Lower lobe of right lung (tissue), 2 donors: Measurements from ENCODE around the gene VAT1L. TPM values are rescaled to one million over a fixed set of nuclear protein-coding genes. Genes with fewer than 3 reads are reported as not detected.

ENCODE experiments used
- ATAC-seq, 2 donors: fragments of 200-7000 bp; cut with Tn5 transposase; one replicate each; pipeline ENCODE4 v1.9.1; 2020 to 2022; ENCODE audit warnings: mild to moderate bottlenecking in 2 of 2, moderate library complexity in 2 of 2
- DNase-seq: peaks from one replicate; pipeline ENCODE4 v3.0.0-alpha.2; 2020
- H3K27ac ChIP-seq: fragments of 200-600 bp; one replicate; pipeline ENCODE4 v1.8.0; 2022
- H3K27me3 ChIP-seq: fragments of 200-600 bp; one replicate; pipeline ENCODE4 v1.8.0; 2022; ENCODE audit warnings: low read depth
- H3K36me3 ChIP-seq: fragments of 200-600 bp; one replicate; pipeline ENCODE4 v1.8.0; 2022; ENCODE audit warnings: mild to moderate bottlenecking
- H3K4me1 ChIP-seq: fragments of 200-600 bp; one replicate; pipeline ENCODE4 v1.8.0; 2022
- H3K4me3 ChIP-seq: fragments of 200-600 bp; one replicate; pipeline ENCODE4 v1.8.0; 2022; ENCODE audit warnings: mild to moderate bottlenecking
- H3K9me3 ChIP-seq: fragments of 200-600 bp; one replicate; pipeline ENCODE4 v1.8.0; 2022
- intact Hi-C: fragments of 100-400 bp; cut with DNase I; formaldehyde crosslinking; loops from one replicate; pipeline ENCODE4 v1.11.0; 2022
- total RNA-seq: library from RNA; stranded (reverse); fragmentation: NEBNext Ultra II Directional; extraction: Animal tissue kit (Norgen Biotek cat#: 25700); gene quantifications from one replicate; pipeline ENCODE4 v1.2.1, GENCODE V29; 2021
- TF ChIP-seq, protein P1 (sequence below): fragments of 200-600 bp; IDR thresholded peaks from one replicate; pipeline ENCODE4 v1.8.0; 2022; ENCODE audit warnings: antibody characterized with exemption, mild to moderate bottlenecking
- donor health status: DM: no; HTN: yes; CAD: no; lungs with severe emphysema.

Gene VAT1L
- total RNA-seq, 1 donor from 2014 or later, result 0.38 TPM

- Histone ChIP-seq H3K36me3 (no peaks in the 10 kb centered on the region), H3K4me3 (no peak overlapping the region), H3K4me1 (no peaks in the 10 kb centered on the region), H3K27me3 (no peaks in the 10 kb centered on the region), H3K9me3 (no peaks in the 10 kb centered on the region), H3K27ac (no peak overlapping the region)
- TF ChIP-seq, protein P1, sequence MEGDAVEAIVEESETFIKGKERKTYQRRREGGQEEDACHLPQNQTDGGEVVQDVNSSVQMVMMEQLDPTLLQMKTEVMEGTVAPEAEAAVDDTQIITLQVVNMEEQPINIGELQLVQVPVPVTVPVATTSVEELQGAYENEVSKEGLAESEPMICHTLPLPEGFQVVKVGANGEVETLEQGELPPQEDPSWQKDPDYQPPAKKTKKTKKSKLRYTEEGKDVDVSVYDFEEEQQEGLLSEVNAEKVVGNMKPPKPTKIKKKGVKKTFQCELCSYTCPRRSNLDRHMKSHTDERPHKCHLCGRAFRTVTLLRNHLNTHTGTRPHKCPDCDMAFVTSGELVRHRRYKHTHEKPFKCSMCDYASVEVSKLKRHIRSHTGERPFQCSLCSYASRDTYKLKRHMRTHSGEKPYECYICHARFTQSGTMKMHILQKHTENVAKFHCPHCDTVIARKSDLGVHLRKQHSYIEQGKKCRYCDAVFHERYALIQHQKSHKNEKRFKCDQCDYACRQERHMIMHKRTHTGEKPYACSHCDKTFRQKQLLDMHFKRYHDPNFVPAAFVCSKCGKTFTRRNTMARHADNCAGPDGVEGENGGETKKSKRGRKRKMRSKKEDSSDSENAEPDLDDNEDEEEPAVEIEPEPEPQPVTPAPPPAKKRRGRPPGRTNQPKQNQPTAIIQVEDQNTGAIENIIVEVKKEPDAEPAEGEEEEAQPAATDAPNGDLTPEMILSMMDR, result no peak
- no peak for ATAC-seq
- no peak for DNase-seq
- intact Hi-C loops, result no loop called here
These were observed 34.7 kb downstream of the VAT1L start for GRCh38 chr16:77823067-77823466.

DNA sequence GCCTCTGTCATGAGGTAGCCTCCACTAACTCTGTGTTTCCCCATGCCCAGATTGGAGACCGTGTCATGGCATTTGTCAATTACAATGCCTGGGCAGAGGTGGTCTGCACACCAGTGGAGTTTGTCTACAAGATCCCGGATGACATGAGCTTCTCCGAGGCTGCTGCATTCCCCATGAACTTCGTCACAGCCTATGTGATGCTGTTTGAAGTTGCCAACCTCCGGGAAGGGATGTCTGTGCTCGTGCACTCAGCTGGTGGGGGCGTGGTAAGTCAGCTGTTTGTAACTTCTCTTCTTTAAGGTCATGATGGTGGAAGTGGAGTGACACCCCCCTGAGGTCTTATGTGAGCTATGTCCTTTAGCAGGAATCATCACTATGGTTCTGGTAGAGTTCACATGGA is 36.8 kb downstream of the VAT1L start:
- Histone ChIP-seq H3K9me3 (no peaks in the 10 kb centered on the region), H3K4me1 (no peaks in the 10 kb centered on the region), H3K36me3 (no peaks in the 10 kb centered on the region), H3K27ac (no peak overlapping the region), H3K27me3 (no peaks in the 10 kb centered on the region), H3K4me3 (no peak overlapping the region)
- TF ChIP-seq, protein P1, result no peak
- DNase-seq (no peak), ATAC-seq (no peak)
- intact Hi-C loops, result no loop called here

DNA sequence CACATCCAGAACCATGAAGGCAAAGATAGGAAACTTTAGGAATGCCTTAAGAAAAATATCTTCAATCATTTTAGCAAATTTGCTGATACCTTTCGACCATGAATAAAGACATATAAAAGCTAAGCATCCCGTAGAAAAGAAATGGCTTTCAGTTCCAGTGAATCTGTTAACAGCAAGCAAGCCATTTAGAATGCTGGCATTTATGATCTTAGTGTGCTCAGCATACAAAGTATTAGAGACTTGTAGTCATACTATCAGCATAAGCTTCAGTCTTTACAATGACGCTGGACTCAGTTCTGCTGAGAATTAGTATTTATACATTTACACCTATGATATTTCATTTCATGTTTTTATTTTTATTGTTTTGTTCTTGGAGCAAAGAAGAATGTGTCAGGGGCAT is 38.7 kb downstream of the VAT1L start:
- Histone ChIP-seq H3K27me3 (no peaks in the 10 kb centered on the region), H3K4me1 (no peaks in the 10 kb centered on the region), H3K36me3 (no peaks in the 10 kb centered on the region), H3K9me3 (no peaks in the 10 kb centered on the region), H3K4me3 (no peak overlapping the region), H3K27ac (no peak overlapping the region)
- intact Hi-C loops, result no loop called here
- DNase-seq, result no peak
- TF ChIP-seq, protein P1, result no peak
- no peak for ATAC-seq

GRCh38 chr16:77833921-77834634 is 45.7 kb downstream of the VAT1L start:
- TF ChIP-seq, protein P1, result no peak
- H3K36me3 ChIP-seq, result no peaks in the 10 kb centered on the region
- ATAC-seq (no peak), DNase-seq (no peak)
- H3K9me3 ChIP-seq, result no peaks in the 10 kb centered on the region
- H3K27ac ChIP-seq, result no peak overlapping the region
- H3K4me1 ChIP-seq, result no peaks in the 10 kb centered on the region
- intact Hi-C loops, result no loop called here
- no peaks in the 10 kb centered on the region for H3K27me3 ChIP-seq
- H3K4me3 ChIP-seq, result no peak overlapping the region

DNA sequence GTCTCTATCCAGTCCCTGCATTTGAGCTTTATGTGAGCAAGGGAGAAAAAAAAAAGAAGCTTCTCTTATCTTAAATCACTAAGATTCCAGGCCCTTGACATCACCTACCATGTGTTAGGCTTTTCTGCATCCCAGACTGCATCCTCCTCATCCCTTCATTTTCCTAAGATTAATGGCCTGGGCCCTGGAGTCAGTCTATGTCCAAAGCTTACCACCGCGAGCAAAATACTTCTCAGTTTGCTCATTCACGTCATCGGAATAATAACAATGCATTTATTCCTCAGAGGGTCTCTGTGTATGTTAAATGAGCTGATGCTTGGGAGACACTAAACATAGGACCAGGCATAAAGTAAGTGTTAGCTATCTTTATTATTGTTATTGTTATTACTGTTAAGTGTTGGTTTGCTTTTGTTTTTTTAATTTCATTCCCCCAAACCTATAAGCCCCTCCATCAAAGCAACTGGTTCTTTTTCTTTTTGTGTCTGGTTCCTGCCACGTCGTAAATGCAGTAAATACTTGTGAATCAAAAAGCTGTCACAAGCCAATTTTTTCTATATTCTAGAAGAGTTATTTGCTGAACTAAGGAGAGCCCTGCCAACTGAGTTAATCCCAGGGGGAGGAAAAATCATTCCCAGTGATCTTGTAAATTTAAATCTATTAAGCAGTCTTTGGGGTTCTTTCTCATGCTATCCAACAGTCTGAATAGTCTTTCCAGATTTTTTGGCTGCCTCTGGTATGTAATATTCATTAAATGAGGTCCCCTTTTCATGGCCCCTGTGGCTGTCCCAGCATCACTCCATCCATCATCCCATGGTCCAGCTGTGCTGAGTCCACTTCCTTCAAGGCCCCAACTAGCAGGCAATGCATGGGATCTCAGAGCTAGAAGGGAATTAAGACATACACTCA is 46.5 kb downstream of the VAT1L start:
- intact Hi-C loops, result no loop called here
- ATAC-seq, result no peak

More for the DNA sequence above, 46.5 kb downstream of the VAT1L start:
- H3K4me3 ChIP-seq, result no peak overlapping the region
- no peaks in the 10 kb centered on the region for H3K4me1 ChIP-seq
- no peak overlapping the region for H3K27ac ChIP-seq
- no peak for DNase-seq
- H3K36me3 ChIP-seq, result no peaks in the 10 kb centered on the region
- no peaks in the 10 kb centered on the region for H3K27me3 ChIP-seq
- TF ChIP-seq, protein P1, result no peak
- no peaks in the 10 kb centered on the region for H3K9me3 ChIP-seq
